GM23248 (cell line): Measurements from ENCODE around the gene PXK.

Experiments
- EZH2 ChIP-seq: fragments of 200-600 bp; sonication (generic); IDR thresholded peaks from 2 replicates; pipeline ENCODE4 v1.6.1; 2018; ENCODE audit warnings: antibody characterized with exemption, mild to moderate bottlenecking; ENCODE audit not compliant: insufficient read depth, poor library complexity, severe bottlenecking
- EZH2phosphoT487 ChIP-seq: fragments of 200-600 bp; sonication (generic); IDR thresholded peaks from 2 replicates; pipeline ENCODE4 v1.6.1; 2018; ENCODE audit warnings: antibody characterized with exemption, moderate library complexity, mild to moderate bottlenecking, low read depth; ENCODE audit not compliant: insufficient read depth

DNA sequence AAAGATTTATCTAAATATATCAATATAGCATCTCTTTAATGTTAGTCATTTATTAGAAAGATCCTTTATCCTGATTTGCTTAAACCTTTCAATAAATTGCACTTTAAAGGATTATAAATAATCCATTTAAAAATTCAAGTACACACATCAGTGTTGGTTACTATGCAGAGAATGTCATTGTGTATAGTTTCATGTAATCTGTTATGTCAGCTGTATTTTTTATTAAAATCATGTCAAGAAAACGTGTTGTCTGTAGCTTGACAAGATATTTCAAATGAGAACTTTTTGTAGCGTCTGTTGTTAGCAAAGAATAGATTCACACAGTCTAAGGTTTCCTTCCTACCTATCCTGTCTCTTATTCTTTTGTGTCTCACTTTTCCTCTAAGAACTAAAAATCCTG, 93.1 kb downstream of the PXK start:
- TF ChIP-seq EZH2, result no peak
- TF ChIP-seq EZH2phosphoT487, result no peak
